CD4-positive, CD25-positive, alpha-beta regulatory T cell (primary cell): ENCODE measurements around the gene BICC1. TPM values are rescaled to one million over a fixed set of nuclear protein-coding genes. Genes with fewer than 3 reads are reported as not detected.

ENCODE experiments used
- ATAC-seq, 2 donors: fragments of 150-1000 bp; cut with Tn5 transposase; one replicate each; pipeline ENCODE4 v1.10.0; 2021; ENCODE audit warnings: low read depth in 2 of 2, moderate number of reproducible peaks in 2 of 2, moderate library complexity in 1 of 2
- DNase-seq, 3 donors: peaks; one replicate each; pipeline versions ENCODE4 v3.0.0 to v3.0.0-alpha.2; 2012 to 2022; ENCODE audit warnings: mixed read lengths in 1 of 3
- H3K27ac ChIP-seq: one replicate; pipeline ENCODE4 v1.7.0; 2013; ENCODE audit warnings: mild to moderate bottlenecking, low read length; ENCODE audit not compliant: insufficient read depth, poor library complexity, severe bottlenecking
- H3K27me3 ChIP-seq: one replicate; pipeline ENCODE4 v1.7.0; 2013; ENCODE audit warnings: low read length; ENCODE audit not compliant: control insufficient read depth, insufficient read depth
- H3K36me3 ChIP-seq: one replicate; pipeline ENCODE4 v1.7.0; 2013; ENCODE audit warnings: mild to moderate bottlenecking, low read length, moderate library complexity; ENCODE audit not compliant: control insufficient read depth, insufficient read depth
- H3K4me1 ChIP-seq: 2 replicates; pipeline ENCODE4 v1.7.0; 2013; ENCODE audit warnings: mild to moderate bottlenecking, low read length; ENCODE audit not compliant: insufficient read depth, control insufficient read depth, poor library complexity, severe bottlenecking
- H3K4me3 ChIP-seq: one replicate; pipeline ENCODE4 v1.7.0; 2013; ENCODE audit warnings: low read depth, mild to moderate bottlenecking, low read length, moderate library complexity
- H3K9me3 ChIP-seq, 2 experiments: 1 replicate in 1 of 2; 2 replicates in 1 of 2; pipeline ENCODE4 v1.7.0; 2013; ENCODE audit warnings: low read length in 2 of 2, mild to moderate bottlenecking in 1 of 2, moderate library complexity in 1 of 2; ENCODE audit not compliant: control insufficient read depth in 2 of 2
- H3K27ac Mint-ChIP-seq, 3 donors: one replicate each; pipeline ENCODE4 v1.8.0; 2020 to 2022; ENCODE audit warnings: mild to moderate bottlenecking in 3 of 3, mixed read lengths in 3 of 3, moderate library complexity in 2 of 3
- H3K27me3 Mint-ChIP-seq: one replicate; pipeline ENCODE4 v1.8.0; 2022; ENCODE audit warnings: mild to moderate bottlenecking, mixed read lengths
- H3K36me3 Mint-ChIP-seq: one replicate; pipeline ENCODE4 v1.8.0; 2020; ENCODE audit warnings: mixed read lengths
- H3K4me1 Mint-ChIP-seq, 4 donors: one replicate each; pipeline ENCODE4 v1.8.0; 2020 to 2022; ENCODE audit warnings: mixed read lengths in 4 of 4, mild to moderate bottlenecking in 1 of 4
- H3K4me3 Mint-ChIP-seq, 4 donors: one replicate each; pipeline ENCODE4 v1.8.0; 2020 to 2022; ENCODE audit warnings: mild to moderate bottlenecking in 4 of 4, mixed read lengths in 4 of 4, moderate library complexity in 3 of 4
- H3K9me3 Mint-ChIP-seq, 7 donors: one replicate each; pipeline ENCODE4 v1.8.0; 2020 to 2022; ENCODE audit warnings: mixed read lengths in 7 of 7, mild to moderate bottlenecking in 3 of 7, moderate library complexity in 2 of 7
- polyA plus RNA-seq, 4 donors: library from polyadenylated mRNA; unstranded; fragments of 300-500 nt; fragmentation: Illumina TruSeq; gene quantifications; one replicate each; pipeline ENCODE4 v1.2.3, GENCODE V29; 2021
- total RNA-seq: library from RNA; stranded (reverse); gene quantifications from one replicate; pipeline ENCODE4 v1.2.3, GENCODE V29; 2022

The BICC1 gene
- total and polyA plus RNA-seq, 5 donors from 2014 or later, result 0.20 TPM; not detected in 4

- peaks cover 0 to 6% (median 4%) of the 10 kb centered on the region in 4 donors for H3K4me1 Mint-ChIP-seq
- Histone ChIP-seq H3K9me3 (no peaks in the 10 kb centered on the region), H3K27ac (no peak overlapping the region), H3K27me3 (peaks cover 8% of the 10 kb centered on the region), H3K4me3 (no peak overlapping the region), H3K36me3 (no peaks in the 10 kb centered on the region), H3K4me1 (peaks cover 2% of the 10 kb centered on the region)
- H3K27ac Mint-ChIP-seq, result no peak overlapping the region
- no peak for ATAC-seq
- peaks cover 12% of the 10 kb centered on the region for H3K27me3 Mint-ChIP-seq
- DNase-seq, result no peak
- no peak overlapping the region for H3K4me3 Mint-ChIP-seq
- peaks cover 0 to 3% (median 0%) of the 10 kb centered on the region in 7 donors for H3K9me3 Mint-ChIP-seq
- no peaks in the 10 kb centered on the region for H3K36me3 Mint-ChIP-seq
These were observed 4.4 kb upstream of the BICC1 start for GRCh38 chr10:58508316-58508715.

- peaks cover 0 to 10% (median 6%) of the 10 kb centered on the region in 4 donors for H3K4me1 Mint-ChIP-seq
- H3K4me3 ChIP-seq, result no peak overlapping the region
- no peaks in the 10 kb centered on the region for H3K36me3 Mint-ChIP-seq
- no peaks in the 10 kb centered on the region for H3K9me3 ChIP-seq
- peak overlapping the region in 2 of 4 donors; percentile 63 to 67 for H3K4me3 Mint-ChIP-seq
- H3K27ac Mint-ChIP-seq, result peak overlapping the region in 1 of 3 donors; percentile 94
- H3K36me3 ChIP-seq, result no peaks in the 10 kb centered on the region
- H3K9me3 Mint-ChIP-seq, result peaks cover 0 to 2% (median 0%) of the 10 kb centered on the region in 7 donors
- H3K27ac ChIP-seq, result no peak overlapping the region
- DNase-seq, result no peak
- peaks cover 29% of the 10 kb centered on the region for H3K27me3 Mint-ChIP-seq
- H3K4me1 ChIP-seq, result peaks cover 6% of the 10 kb centered on the region
- ATAC-seq, result no peak
- peaks cover 14% of the 10 kb centered on the region for H3K27me3 ChIP-seq
These were observed 744 bp upstream of the BICC1 start for GRCh38 chr10:58511765-58512490.

- peak in 1 of 2 donors; percentile 31 for ATAC-seq
- peaks cover 0 to 10% (median 6%) of the 10 kb centered on the region in 4 donors for H3K4me1 Mint-ChIP-seq
These were observed 777 bp downstream of the BICC1 start for GRCh38 chr10:58513188-58514110.

GRCh38 chr10:58514111-58514770, 1.6 kb downstream of the BICC1 start:
- Mint-ChIP-seq H3K27ac (no peak overlapping the region), H3K9me3 (peaks cover 0 to 2% (median 0%) of the 10 kb centered on the region in 7 donors), H3K4me1 (peaks cover 0 to 10% (median 6%) of the 10 kb centered on the region in 4 donors), H3K4me3 (peak overlapping the region in 1 of 4 donors; percentile 54), H3K27me3 (peaks cover 32% of the 10 kb centered on the region), H3K36me3 (no peaks in the 10 kb centered on the region)
- ATAC-seq (no peak), DNase-seq (no peak)
- H3K4me3 ChIP-seq, result no peak overlapping the region
- no peak overlapping the region for H3K27ac ChIP-seq
- H3K36me3 ChIP-seq, result no peaks in the 10 kb centered on the region
- H3K27me3 ChIP-seq, result peaks cover 17% of the 10 kb centered on the region
- no peaks in the 10 kb centered on the region for H3K9me3 ChIP-seq
- H3K4me1 ChIP-seq, result peaks cover 6% of the 10 kb centered on the region

More at GRCh38 chr10:58513188-58514110, 777 bp downstream of the BICC1 start:
- Mint-ChIP-seq H3K27ac (peak overlapping the region in 1 of 3 donors; percentile 27), H3K27me3 (peaks cover 32% of the 10 kb centered on the region), H3K36me3 (no peaks in the 10 kb centered on the region), H3K9me3 (peaks cover 0 to 2% (median 0%) of the 10 kb centered on the region in 7 donors), H3K4me3 (peak overlapping the region in 2 of 4 donors; percentile 54)
- H3K27me3 ChIP-seq, result peaks cover 17% of the 10 kb centered on the region
- H3K4me1 ChIP-seq, result peaks cover 6% of the 10 kb centered on the region
- H3K4me3 ChIP-seq, result no peak overlapping the region
- H3K27ac ChIP-seq, result no peak overlapping the region
- no peak for DNase-seq
- no peaks in the 10 kb centered on the region for H3K9me3 ChIP-seq
- H3K36me3 ChIP-seq, result no peaks in the 10 kb centered on the region

- Mint-ChIP-seq H3K9me3 (peaks cover 0 to 2% (median 0%) of the 10 kb centered on the region in 7 donors), H3K4me1 (peaks cover 0 to 10% (median 6%) of the 10 kb centered on the region in 4 donors), H3K27me3 (peaks cover 32% of the 10 kb centered on the region), H3K36me3 (no peaks in the 10 kb centered on the region), H3K4me3 (no peak overlapping the region), H3K27ac (no peak overlapping the region)
- peaks cover 17% of the 10 kb centered on the region for H3K27me3 ChIP-seq
- no peak overlapping the region for H3K4me3 ChIP-seq
- H3K4me1 ChIP-seq, result peaks cover 6% of the 10 kb centered on the region
- no peak for ATAC-seq
- no peaks in the 10 kb centered on the region for H3K9me3 ChIP-seq
- no peak overlapping the region for H3K27ac ChIP-seq
- DNase-seq, result no peak
- H3K36me3 ChIP-seq, result no peaks in the 10 kb centered on the region
These were observed 2.7 kb downstream of the BICC1 start for GRCh38 chr10:58515291-58515941.

GRCh38 chr10:58516119-58516518, 3.4 kb downstream of the BICC1 start:
- H3K4me3 ChIP-seq, result no peak overlapping the region
- H3K4me1 Mint-ChIP-seq, result peaks cover 0 to 10% (median 6%) of the 10 kb centered on the region in 4 donors
- peaks cover 6% of the 10 kb centered on the region for H3K4me1 ChIP-seq
- no peak for DNase-seq
- no peaks in the 10 kb centered on the region for H3K36me3 Mint-ChIP-seq
- no peak for ATAC-seq
- H3K27me3 ChIP-seq, result peaks cover 17% of the 10 kb centered on the region
- H3K9me3 ChIP-seq, result no peaks in the 10 kb centered on the region
- H3K36me3 ChIP-seq, result no peaks in the 10 kb centered on the region
- peaks cover 32% of the 10 kb centered on the region for H3K27me3 Mint-ChIP-seq
- H3K27ac ChIP-seq, result no peak overlapping the region
- no peak overlapping the region for H3K4me3 Mint-ChIP-seq
- no peak overlapping the region for H3K27ac Mint-ChIP-seq
- peaks cover 0 to 2% (median 0%) of the 10 kb centered on the region in 7 donors for H3K9me3 Mint-ChIP-seq

- H3K9me3 ChIP-seq, result no peaks in the 10 kb centered on the region
- no peaks in the 10 kb centered on the region for H3K36me3 ChIP-seq
- Mint-ChIP-seq H3K27ac (no peak overlapping the region), H3K9me3 (peaks cover 0 to 2% (median 0%) of the 10 kb centered on the region in 7 donors), H3K27me3 (peaks cover 32% of the 10 kb centered on the region), H3K4me3 (no peak overlapping the region), H3K4me1 (peaks cover 0 to 10% (median 6%) of the 10 kb centered on the region in 4 donors), H3K36me3 (no peaks in the 10 kb centered on the region)
- peaks cover 12% of the 10 kb centered on the region for H3K27me3 ChIP-seq
- ATAC-seq, result no peak
- no peak overlapping the region for H3K4me3 ChIP-seq
- peaks cover 6% of the 10 kb centered on the region for H3K4me1 ChIP-seq
- no peak overlapping the region for H3K27ac ChIP-seq
- no peak for DNase-seq
These were observed 4.0 kb downstream of the BICC1 start for GRCh38 chr10:58516671-58517070.
